ENCODE results near the gene SLC5A4. TPM values are rescaled to one million over a fixed set of nuclear protein-coding genes. Genes with fewer than 3 reads are reported as not detected.
A peak's percentile ranks its signal among the peaks of the same experiment; 100 is the strongest.

SLC5A4 gene
- total RNA-seq, 1 experiment from 2014 or later: not detected

GRCh38 chr22:32203181-32204039 is 51.7 kb downstream of the SLC5A4 start:
- no peak overlapping the region for H4K8ac ChIP-seq (replicated peaks; ENCODE audit: insufficient read length, low read depth, low read length)
- H3K23ac ChIP-seq (ENCODE audit: insufficient read length, low read depth, low read length): no peak overlapping the region
- Mint-ChIP-seq H3K27ac (no peak overlapping the region), H3K4me3 (peak overlapping the region; percentile 69 to 89), H3K36me3 (ENCODE audit: insufficient read depth in 1 of 3, low read depth in 3 of 3) (no peaks in the 10 kb centered on the region; a peak in 1 of 7 replicates), H3K27me3 (ENCODE audit: low read depth) (peaks cover 94% of the 10 kb centered on the region), H3K9me3 (no peaks in the 10 kb centered on the region), H3K4me1 (peaks cover 21 to 40% of the 10 kb centered on the region in 2 experiments)
- no peaks in the 10 kb centered on the region for H4K20me1 ChIP-seq (ENCODE audit: control insufficient read depth, insufficient read depth, insufficient read length)
- no peak for DNase-seq
- no peak overlapping the region for H4K91ac ChIP-seq (ENCODE audit: insufficient read length, low read depth, low read length)
- H3K4me1 ChIP-seq (ENCODE audit: insufficient read depth, low read length): no peaks in the 10 kb centered on the region; the same call in 1 of the 2 replicates
- H3K27me3 ChIP-seq (ENCODE audit: insufficient read depth, low read length): peaks cover 8% of the 10 kb centered on the region; the same call in 1 of the 2 replicates
- H3T11ph ChIP-seq (ENCODE audit: low read length): no peak overlapping the region
- WGBS (ENCODE audit: extremely low coverage, insufficient read length, low lambda C conversion rate): no CpG with 5 or more reads among the region's 53 CpGs
- no peak overlapping the region; the same call in 1 of the 2 replicates for H3K14ac ChIP-seq (ENCODE audit: insufficient read depth, low read length)
- H3K56ac ChIP-seq (ENCODE audit: insufficient read length, low read depth, low read length): no peak overlapping the region
- H3K9ac ChIP-seq (ENCODE audit: extremely low read depth, insufficient read length, low read length): no peak overlapping the region
- no peaks in the 10 kb centered on the region for H3K79me2 ChIP-seq (ENCODE audit: insufficient read depth, low read length)
- H2BK5ac ChIP-seq (ENCODE audit: insufficient read length, low read length): no peak overlapping the region
- H2BK15ac ChIP-seq (ENCODE audit: low read depth, low read length): no peak overlapping the region
- H2BK12ac ChIP-seq (ENCODE audit: insufficient read length, low read depth, low read length): no peak overlapping the region
- no peak for TF ChIP-seq CTCF (conservative IDR thresholded peaks at IDR 0.05)
- no peaks in the 10 kb centered on the region for H3K9me3 ChIP-seq (ENCODE audit: control insufficient read depth, low read depth, low read length)
- peak overlapping the region; percentile 79 for H3K4me2 ChIP-seq (ENCODE audit: insufficient read depth, insufficient read length, low read length)
- H2BK20ac ChIP-seq (ENCODE audit: low read depth, low read length, poor library complexity, severe bottlenecking): no peak overlapping the region
- peaks cover 13% of the 10 kb centered on the region for H3K23me2 ChIP-seq (ENCODE audit: insufficient read length, low read depth, low read length, poor library complexity, severe bottlenecking)
- no peak overlapping the region for H2BK120ac ChIP-seq (ENCODE audit: low read depth, low read length, poor library complexity, severe bottlenecking)
- no peak overlapping the region for H2AK5ac ChIP-seq (ENCODE audit: insufficient read length, low read length)
- H4K5ac ChIP-seq (ENCODE audit: insufficient read length, low read depth, low read length): no peak overlapping the region
- H3K4ac ChIP-seq (ENCODE audit: low read depth, low read length): no peak overlapping the region
- H3K27ac ChIP-seq (ENCODE audit: insufficient read length, low read depth, low read length): no peak overlapping the region
- no peak overlapping the region for H3K18ac ChIP-seq (ENCODE audit: insufficient read length, low read depth, low read length)
- no peak overlapping the region for H2AFZ ChIP-seq (ENCODE audit: low read length)
- H3K79me1 ChIP-seq (ENCODE audit: insufficient read depth, low read depth, low read length, poor library complexity, severe bottlenecking): no peaks in the 10 kb centered on the region

Data from H9 (cell line).